GM12891 (cell line): ENCODE data around the gene HERC2.
"Not testable (repeated sequence)": the region's sequence is repeated elsewhere in the genome, so short reads cannot be mapped to it uniquely, and the experiment has no call there.

Experiments
- PAX5 ChIP-seq: IDR thresholded peaks from 2 replicates; pipeline ENCODE4 v1.6.1; 2011; ENCODE audit warnings: low read length, moderate library complexity, mild to moderate bottlenecking; ENCODE audit not compliant: insufficient read depth, severe bottlenecking
- POLR2A ChIP-seq: IDR thresholded peaks from 2 replicates; pipeline ENCODE4 v1.6.1; 2011; ENCODE audit warnings: low read depth, low read length, control low read depth
- POLR2AphosphoS5 ChIP-seq: IDR thresholded peaks from 2 replicates; pipeline ENCODE4 v1.6.1; 2011; ENCODE audit warnings: low read depth, low read length, control low read depth
- TAF1 ChIP-seq: IDR thresholded peaks from 2 replicates; pipeline ENCODE4 v1.6.1; 2011; ENCODE audit warnings: low read depth, low read length, control low read depth

DNA sequence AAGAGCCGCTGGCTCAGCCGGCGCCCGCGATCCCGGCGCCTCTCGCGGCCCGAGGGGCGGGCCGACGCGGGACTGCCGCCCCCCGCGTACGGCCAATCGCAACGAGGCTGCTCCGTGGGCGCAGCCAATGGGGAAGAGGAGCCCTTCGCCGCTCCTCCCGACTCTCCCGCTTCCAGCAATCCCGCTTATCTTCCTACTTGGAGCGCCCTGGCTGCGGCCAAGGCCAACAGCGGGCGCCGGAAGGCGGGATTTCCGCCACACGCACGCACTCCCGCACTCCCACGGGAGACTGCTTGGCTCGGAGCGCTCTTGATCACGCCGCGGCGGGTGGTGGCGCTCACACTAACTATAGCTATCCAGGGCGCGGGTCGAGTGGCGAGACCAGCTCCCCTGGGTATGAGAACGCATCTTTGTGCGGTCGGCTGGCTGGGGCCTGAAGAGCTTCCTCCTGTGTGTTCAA, at the start of gene HERC2:
- not testable (repeated sequence) for TF ChIP-seq POLR2A, POLR2AphosphoS5, TAF1, PAX5
